NCI-H526 (cell line): ENCODE results near the gene FBXL7.

Experiments used
- DNase-seq, 2 experiments: peaks; one replicate each; lab custom pipeline; 2025; lab: John Stamatoyannopoulos, UW

FBXL7 gene

GRCh38 chr5:15762668-15763067 is 262.7 kb downstream of the FBXL7 start:
- no peak for DNase-seq

DNA sequence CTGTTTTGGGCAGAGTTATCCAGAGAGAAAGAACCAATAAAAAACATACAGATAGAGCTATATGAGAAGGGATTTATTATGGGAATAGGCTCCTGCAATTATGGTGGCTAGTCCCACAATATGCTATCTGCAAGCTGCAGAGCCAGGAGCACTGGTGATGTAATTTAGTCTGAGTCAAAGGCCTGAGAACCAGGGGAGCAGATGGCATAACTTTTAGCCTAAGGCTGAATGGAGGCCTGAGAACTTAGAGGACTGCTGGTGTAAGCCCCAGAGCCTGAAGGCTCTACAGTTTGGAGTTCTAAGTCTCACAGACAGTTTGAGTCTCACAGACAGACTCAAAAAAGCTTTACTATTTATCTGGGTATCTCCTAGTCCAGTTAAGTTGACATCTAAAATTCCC is 263.8 kb downstream of the FBXL7 start:
- no peak for DNase-seq

- no peak for DNase-seq
These were observed 269.0 kb downstream of the FBXL7 start for GRCh38 chr5:15768936-15769335.

GRCh38 chr5:15772131-15772530 is 272.2 kb downstream of the FBXL7 start:
- no peak for DNase-seq

DNA sequence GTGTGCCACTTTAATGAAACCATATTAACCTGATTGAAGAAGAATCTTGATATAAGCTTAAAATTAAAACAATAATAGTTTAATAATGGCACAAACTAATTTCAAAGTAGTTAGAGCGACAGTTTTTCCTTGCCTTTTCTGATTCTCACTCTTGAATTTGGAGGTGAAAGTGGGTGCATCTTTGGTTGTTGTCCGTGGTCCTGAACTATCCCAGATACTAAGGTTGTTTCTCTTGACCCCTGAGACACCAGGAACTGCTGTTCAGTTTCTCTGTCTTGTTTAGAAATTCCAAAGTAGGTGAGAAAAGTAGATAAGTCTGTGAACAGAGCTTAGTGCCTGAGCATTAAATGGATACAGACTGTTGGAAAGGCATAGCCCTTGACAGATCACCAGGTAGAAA is 274.7 kb downstream of the FBXL7 start:
- DNase-seq: no peak

DNA sequence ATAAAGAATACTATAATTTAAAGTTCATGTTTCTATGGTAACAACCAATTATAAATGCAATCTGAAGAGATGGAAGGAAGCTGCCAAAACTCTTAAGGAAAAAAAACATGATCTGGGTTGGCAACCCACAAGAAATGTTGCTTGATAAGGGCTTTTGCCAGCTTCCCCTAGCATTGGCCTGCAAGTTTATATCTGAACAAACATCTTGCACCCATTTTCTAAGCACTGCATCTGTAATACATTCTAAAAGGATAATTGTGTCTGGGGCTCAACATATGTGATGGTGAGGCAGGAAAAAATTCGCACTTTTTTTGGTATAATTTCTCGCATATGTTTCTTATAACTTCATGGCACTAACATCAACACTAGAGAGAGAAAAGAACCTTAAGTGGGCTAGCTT is 276.4 kb downstream of the FBXL7 start:
- no peak for DNase-seq

DNA sequence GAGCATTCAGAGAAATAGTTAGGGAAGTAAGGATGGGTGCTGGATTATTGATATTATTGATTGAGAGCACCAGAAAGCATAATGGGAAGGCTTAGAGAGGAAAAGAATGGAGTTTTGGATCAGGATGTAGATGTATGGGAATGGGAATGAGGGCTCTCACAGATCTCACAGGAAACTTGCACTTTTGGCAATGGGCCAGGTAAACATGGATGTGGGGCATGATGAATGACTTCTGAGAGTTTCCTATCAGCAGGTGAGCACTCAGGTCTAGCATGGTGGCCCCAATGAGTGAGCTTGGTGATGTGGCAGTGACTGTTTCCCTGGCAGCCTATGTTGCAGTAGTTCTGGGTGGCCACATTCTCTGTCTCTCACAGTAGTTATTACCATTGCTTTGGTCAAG is 283.8 kb downstream of the FBXL7 start:
- no peak for DNase-seq

DNA sequence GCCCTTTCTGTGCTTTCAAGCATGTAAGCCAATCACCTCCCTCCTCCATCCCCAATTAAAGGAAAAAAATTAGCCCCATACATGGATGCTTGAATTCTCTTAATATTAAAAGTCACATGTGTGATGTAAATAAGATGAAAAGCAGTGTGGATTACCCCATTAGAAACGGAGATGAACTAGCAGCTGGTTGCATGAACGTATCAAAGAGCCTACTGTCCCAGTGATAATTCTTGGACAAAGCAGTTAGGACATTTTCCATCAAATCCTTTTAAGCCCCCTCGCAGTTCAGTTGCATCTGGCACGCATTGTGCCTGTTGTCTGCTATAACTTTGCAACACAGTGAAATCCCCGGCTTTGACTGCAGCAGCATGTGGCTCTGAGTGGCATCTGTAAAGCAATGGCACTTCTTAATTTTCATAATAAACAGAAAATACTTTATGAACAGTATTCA is 285.6 kb downstream of the FBXL7 start:
- DNase-seq: peak; percentile 31 to 63

DNA sequence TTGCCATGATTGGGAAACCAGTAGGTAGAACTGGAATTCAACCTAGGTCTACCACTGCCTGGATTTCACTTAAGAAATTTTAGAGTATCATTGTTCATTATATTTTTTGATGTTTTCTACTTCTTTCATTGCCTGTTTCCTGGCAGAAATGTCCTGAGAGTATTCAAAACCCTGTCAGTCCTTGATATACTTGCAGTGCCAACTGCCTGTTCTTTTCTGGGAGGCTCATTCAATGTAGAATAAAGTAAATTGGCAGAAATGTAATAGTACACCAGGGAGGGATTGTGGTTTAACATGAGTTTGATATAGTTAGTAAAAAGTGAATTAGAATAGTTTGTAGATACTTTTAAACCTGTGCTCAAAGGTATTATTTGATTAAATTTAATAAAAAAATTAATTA is 286.3 kb downstream of the FBXL7 start:
- no peak for DNase-seq

DNA sequence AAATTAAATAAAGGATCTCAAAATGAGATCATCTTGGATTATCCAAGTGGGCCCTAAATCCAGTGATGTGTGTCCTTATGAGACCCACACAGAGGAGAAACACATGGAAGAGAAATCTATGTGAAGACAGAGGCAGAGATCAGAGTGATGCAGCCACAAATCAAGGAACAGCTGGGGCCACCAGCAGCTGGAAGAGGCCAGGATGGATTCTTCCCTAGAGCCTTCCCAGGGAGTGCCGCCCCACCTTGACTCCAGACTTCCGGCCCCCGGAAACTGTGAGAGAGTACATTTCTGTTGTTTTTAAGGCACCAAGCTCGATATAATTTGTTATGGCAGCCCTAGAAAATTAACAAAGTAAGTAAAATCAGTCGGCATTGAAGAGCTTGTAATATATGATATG is 286.9 kb downstream of the FBXL7 start:
- no peak for DNase-seq

- no peak for DNase-seq
These were observed 287.7 kb downstream of the FBXL7 start for GRCh38 chr5:15787681-15788080.

GRCh38 chr5:15789642-15790041 is 289.7 kb downstream of the FBXL7 start:
- DNase-seq: no peak

DNA sequence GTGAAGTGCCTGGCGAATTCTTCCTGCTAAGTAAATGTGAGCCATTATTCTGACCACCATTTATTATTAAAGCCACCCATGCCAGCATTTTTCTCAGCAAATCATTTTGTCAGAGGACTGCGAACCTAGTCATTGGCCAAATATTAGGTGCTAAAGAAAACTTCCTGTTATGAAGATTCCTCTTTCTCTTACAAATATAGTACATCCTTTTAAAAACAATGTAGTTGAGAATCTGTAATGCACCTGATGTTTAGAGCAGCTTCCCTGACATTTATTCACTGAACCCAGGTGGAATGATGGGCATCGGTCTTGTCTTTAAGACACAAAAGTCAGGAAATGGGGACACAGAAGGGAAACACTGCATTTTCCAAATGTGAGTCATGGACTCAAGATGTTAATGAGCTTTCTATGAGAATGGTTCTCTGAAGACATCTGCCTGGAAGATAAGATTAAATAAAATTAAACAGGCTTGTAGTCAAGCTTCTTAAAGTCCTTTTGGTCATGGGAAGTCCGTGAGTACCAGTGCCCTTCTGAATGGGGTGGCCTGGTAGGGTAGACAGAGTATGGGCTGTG is 290.6 kb downstream of the FBXL7 start:
- DNase-seq: no peak

DNA sequence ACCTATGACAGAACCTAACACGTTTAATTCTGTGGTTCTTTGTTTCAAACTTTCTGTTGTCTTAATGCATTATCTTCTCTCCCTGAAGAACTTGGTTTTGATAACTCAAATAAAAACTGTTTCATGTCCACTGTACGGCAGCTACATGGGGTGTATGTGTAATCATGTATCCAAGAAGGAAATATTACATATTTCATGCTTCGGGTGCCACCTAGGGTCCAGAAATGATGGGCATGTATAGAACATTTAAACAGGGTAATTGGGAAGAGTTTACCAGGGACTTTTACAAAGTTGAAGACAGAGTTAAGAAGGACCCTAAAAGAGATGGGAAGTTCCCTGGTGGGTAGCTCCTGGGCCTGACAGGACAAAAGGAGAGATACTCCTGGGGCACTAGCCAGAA is 291.3 kb downstream of the FBXL7 start:
- DNase-seq: peak; percentile 3 to 22

DNA sequence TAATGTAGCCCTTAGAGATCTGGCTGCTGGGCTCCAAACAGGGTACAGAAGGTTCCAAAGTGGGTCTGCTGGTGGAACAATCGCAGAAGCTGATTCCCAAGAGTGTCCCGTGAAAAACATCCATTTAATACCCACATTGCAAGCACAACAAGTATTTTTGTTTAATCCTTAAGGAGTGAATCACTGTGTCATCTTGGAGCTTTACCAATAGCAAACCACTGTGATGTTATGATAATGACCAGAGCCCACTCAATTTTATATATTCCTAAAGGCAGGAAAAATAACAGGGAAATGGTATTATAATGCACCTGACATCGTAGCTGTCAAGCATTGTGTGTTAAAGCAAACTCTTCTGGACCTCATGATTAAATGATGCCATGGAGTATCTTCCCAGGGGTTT is 291.9 kb downstream of the FBXL7 start:
- DNase-seq: no peak

DNA sequence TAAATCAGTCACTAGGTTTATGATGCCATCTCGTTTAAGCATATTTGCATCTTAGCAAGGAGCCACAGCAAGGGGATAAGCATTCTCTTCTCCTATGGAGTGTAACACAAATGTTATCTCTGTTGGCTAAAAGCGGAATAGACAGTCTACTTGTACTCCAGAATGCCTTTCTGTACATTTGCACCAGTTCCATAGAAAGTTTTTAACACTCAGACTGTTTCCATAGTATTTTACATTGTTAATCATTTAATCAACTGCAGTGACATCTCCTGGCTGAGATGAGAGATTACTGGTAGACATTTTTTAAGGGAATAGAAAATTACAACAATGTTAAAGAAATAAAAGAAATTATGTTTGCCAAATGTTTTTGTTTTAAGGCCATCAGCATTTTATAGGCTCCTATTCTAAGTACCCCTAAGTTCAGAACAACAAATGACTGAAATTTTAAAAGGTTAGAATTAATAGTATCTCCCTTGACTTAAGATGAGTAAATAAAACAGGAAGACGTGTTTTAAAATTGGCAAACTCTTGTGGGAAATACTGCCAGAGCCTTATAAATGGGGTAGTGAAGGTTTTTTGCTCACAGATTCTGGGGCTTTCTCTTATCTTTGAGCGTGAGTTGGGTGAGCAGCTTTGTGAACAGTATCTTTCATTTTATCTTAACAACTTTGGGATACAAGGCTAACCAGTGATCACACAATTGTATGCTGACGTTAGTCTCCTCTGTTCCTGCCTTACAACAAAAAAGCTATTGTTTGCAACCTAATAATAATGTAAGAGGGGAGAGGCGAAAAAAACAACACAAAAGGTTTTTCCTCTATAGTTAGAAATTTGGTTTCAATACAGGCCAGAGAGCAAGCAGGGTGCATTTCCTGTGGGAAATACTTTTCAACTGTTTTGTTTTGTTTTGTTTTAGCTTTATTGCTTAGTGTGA is 294.3 kb downstream of the FBXL7 start:
- peak in 1 of 2 experiments; percentile 9 for DNase-seq

GRCh38 chr5:15796096-15796495 is 296.1 kb downstream of the FBXL7 start:
- no peak for DNase-seq

- no peak for DNase-seq
These were observed 296.6 kb downstream of the FBXL7 start for GRCh38 chr5:15796557-15796956.

- no peak for DNase-seq
These were observed 297.1 kb downstream of the FBXL7 start for GRCh38 chr5:15797116-15797515.

- DNase-seq: no peak
These were observed 298.0 kb downstream of the FBXL7 start for GRCh38 chr5:15798006-15798405.

DNA sequence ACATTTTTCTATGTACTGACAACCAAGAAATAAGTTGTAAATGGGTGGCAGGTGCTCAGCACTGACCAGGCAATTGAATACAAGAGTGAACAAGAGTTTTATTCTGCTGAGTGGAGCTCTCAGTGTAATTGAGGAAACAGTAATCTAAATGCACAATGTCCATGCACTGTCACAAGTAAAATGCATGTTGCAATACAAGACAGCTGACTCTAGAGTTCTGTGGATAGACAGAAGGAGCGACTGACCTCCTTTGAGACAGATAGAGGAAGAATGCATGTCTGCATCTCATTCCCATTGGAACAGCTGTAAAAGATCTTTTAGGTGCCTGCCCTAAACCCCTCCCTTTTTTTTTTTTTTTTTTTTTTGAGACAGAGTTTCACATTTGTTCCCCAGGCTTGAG is 299.0 kb downstream of the FBXL7 start:
- no peak for DNase-seq

GRCh38 chr5:15799612-15800011 is 299.6 kb downstream of the FBXL7 start:
- no peak for DNase-seq

DNA sequence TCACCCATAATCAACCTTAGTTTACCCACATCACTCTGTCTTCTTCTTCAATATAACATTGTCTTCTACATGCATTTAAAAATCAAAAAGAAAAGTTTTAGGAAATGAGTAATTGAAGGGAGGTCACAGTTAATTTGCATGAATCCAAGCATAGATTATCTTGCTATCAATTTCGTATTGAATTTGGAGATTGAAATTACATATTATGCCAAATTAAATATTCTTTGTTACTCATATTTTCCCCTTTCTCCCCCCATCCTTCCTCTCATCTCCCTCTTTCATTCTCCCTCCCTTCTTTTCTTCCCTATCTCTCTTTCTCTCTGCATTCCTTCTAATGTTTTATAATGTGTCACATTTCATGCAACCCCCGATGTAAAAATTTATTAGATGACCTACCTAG is 303.3 kb downstream of the FBXL7 start:
- no peak for DNase-seq

GRCh38 chr5:15806613-15807012 is 306.6 kb downstream of the FBXL7 start:
- no peak for DNase-seq
